NCI-H1436 treated with DMSO at 0.1 percent for 48 hours (cell line): ENCODE measurements around the gene CSNK1A1.
"Not testable (repeated sequence)": the region's sequence is repeated elsewhere in the genome, so short reads cannot be mapped to it uniquely, and the experiment has no call there.

Experiments
- DNase-seq: peaks from one replicate; lab custom pipeline; 2025; lab: John Stamatoyannopoulos, UW

CSNK1A1 gene

DNA sequence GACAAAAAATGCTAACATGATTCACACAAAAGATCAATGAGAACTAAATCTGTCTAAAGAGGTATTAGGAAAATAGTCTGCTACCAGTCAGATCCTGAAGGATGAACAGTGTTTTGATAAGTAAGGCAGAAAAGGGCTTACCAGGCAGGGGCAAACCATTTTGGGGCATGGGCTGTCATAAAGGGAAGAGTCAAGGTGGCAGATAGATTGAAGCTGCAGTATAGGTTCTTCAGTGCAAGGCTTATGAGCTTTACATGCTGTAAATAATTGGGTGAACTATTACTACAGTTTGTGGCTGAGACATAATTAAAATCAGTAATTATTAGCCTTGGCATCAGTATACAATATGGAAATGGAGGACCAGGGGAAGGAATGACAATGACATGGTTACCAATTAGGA, 21.8 kb downstream of the CSNK1A1 start:
- no peak for DNase-seq

GRCh38 chr5:149528281-149529060, 22.8 kb downstream of the CSNK1A1 start:
- no peak for DNase-seq

DNA sequence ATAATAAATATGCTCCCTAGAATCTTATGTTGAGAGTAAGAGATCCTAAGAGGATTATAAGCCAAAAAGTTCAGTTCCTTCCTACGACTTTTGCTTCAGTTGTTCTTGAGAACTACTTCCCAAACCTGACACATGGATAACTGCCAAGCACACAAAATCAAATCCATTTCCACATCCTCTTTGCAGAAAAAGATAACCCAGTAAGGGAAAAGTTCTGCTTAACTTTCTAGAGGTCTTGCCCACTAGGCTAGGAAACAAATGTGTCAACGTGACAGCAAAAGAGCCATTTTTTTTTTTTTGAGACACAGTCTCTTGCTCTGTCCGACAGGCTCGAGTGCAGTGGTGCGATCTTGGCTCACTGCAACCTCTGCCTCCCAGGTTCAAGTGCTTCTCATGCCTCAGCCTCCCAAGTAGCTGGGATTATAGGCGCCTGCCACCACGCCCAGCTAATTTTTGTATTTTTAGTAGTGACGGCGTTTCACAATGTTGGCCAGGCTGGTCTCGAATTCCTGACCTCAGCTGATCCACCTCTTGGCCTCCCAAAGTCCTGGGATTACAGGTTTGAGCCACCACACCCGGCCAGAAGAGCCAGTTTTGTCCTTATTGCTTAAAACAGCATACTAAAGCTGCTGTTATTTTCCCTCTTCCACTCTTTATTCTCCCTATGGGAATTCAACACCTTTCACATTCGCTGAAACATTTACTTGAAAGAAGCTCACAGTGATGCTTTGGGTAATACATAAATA, 24.2 kb downstream of the CSNK1A1 start:
- DNase-seq: no peak

GRCh38 chr5:149521739-149522685, 29.2 kb downstream of the CSNK1A1 start:
- no peak for DNase-seq

- no peak for DNase-seq
Observed at GRCh38 chr5:149519601-149520000, 31.6 kb downstream of the CSNK1A1 start.

GRCh38 chr5:149518620-149519019, 32.6 kb downstream of the CSNK1A1 start:
- DNase-seq: no peak

DNA sequence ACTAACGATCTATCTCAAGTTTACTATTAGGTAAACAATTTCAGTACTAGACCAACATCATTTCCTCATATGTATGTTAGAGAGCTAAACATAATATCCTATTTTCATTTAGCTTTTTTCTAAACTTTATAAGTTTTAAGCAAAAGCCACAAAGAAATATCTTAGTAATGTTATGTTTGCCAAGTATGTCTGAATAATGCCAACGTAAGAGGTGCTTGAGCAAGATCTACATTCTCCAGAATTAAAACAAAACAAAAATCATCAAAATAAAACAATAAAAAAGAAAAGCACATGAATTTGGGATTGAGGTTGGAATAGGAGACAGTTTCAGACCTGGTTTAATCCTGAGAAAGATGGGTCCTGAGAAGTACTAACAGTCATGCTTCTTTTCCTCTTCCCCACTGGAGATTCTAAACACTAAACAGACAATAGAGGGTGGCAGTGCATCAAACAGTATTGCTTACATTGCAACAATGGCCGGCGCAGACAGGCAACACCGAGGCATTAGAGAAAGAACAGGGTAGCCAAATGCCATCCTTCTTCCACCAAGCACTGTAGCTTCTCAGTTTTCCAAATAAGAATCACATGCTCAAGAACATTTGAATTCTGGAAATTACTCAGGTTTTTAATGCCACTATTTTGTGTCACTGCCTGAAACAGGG, 33.6 kb downstream of the CSNK1A1 start:
- no peak for DNase-seq

DNA sequence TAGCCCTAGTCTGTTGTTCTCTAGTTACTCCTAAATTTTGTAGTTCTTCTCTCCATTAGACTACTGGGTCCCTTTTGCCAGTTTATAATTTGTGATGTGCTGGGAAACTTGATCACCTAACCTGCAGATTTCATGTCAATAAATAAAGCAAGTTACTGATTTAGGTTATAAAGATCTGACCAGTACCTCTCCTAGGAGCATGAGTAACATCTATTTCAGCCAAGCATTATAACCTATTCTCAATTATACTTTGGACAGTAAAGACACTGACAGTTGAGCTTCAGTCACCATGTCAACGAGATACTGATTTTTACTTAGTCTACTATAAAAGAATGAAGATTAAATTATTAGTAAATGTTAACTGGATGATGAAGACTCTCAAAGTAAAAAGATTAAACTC, 36.7 kb downstream of the CSNK1A1 start:
- no peak for DNase-seq

- DNase-seq: not testable (repeated sequence)
Observed at GRCh38 chr5:149513372-149513947, 37.8 kb downstream of the CSNK1A1 start.

- DNase-seq: no peak
Observed at GRCh38 chr5:149510136-149510535, 41.1 kb downstream of the CSNK1A1 start.

GRCh38 chr5:149504677-149505076, 46.6 kb downstream of the CSNK1A1 start:
- DNase-seq: no peak

- DNase-seq: no peak
Observed at GRCh38 chr5:149503006-149503405, 48.2 kb downstream of the CSNK1A1 start.

DNA sequence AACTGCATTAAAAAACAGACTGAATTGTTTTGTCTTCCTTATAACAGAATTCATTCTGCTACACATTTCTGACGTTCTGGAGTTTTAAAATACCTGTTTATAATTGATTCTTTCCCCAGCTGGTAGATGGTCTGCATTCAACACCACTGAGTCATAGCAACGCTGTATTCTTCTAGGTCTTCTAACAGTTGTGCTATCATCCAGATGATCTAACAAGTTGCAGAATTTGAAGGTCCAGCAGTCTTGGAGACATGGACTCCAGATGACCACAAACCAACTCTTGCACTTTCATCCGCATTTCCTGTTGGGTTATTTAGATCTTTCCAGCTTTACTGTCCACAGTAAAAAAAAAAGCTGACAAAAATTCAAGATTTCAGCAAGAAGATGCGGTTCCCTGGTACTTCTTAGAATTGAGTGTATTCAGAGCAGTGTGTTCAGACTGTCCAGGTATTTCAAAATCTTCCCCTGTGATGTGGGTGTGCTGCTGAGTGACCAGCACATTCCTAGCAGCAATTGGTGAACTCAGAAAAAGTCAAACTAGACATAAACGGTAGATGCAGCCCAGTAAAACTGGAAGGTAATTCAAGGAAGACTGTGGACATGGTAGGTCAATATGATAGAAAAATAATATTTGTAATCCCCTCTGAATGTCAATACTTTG, 50.2 kb downstream of the CSNK1A1 start:
- DNase-seq: no peak

DNA sequence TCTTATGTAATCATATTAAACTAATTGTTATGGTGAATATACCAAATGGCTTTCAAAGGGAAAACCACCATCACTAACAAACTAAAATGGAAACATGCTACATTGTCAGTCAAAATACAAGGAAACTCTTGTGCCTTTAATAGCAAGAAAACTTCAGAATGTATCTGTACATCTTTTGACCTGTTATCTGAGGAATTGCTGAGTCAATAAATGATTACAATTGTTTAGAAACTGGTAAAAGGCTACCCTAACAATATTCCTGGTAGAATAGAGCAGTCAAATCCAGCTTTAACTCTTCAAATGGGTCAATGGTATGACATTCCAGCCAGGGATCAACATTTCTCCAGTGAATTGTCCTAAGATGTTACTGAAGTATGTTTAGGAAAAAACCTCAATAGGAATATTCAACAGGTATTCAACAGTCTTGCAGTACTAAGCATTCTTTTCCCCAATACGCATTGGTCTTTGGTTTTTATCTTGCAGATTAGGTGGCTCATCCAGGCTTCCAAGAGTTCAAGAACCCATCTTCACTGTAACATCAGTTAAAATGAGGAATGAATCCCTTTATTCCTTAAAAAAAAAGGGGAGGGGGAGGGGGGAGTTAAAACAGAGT, 52.4 kb downstream of the CSNK1A1 start:
- DNase-seq: no peak

- no peak for DNase-seq
Observed at GRCh38 chr5:149497357-149497756, 53.9 kb downstream of the CSNK1A1 start.

GRCh38 chr5:149496917-149497316, 54.3 kb downstream of the CSNK1A1 start:
- DNase-seq: no peak

DNA sequence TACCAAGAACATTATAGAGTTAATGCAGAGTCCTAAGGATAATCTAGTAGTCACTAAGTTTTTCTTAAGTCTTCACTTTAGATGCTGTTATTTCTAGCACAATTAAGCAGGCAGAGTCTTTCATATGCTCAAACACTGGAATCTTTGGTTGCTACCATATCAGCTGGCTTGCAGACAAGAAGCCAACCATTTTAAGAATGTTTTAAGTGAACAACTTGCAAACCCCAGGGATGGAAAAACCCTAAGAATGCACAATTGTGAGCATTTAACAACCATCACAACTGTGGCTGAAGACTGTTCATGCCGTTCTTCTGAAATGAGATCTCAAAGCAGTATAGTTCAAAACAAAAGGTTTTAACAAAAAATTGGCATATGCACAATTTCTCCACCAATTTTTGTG, 55.1 kb downstream of the CSNK1A1 start:
- DNase-seq: no peak

GRCh38 chr5:149495673-149496072, 55.6 kb downstream of the CSNK1A1 start:
- no peak for DNase-seq

DNA sequence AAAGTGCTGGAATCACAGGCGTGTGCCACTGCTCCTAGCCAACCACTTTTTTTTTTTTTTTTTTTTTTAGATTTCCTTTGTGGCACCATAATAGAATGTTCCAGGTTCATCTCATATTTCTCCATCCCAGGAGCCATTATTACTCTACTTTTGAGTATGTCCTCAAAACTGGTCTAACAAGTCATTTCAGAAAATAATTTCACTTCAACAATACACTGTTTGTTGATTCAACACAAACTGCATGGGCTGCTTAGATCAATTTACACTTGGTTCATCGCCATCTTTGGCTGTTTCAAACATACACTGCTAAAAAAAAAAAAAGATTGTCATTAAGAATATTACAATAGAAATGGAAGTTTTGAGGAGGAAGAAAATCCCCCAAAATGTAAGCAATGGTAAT, 57.9 kb downstream of the CSNK1A1 start:
- peak; percentile 19 for DNase-seq

DNA sequence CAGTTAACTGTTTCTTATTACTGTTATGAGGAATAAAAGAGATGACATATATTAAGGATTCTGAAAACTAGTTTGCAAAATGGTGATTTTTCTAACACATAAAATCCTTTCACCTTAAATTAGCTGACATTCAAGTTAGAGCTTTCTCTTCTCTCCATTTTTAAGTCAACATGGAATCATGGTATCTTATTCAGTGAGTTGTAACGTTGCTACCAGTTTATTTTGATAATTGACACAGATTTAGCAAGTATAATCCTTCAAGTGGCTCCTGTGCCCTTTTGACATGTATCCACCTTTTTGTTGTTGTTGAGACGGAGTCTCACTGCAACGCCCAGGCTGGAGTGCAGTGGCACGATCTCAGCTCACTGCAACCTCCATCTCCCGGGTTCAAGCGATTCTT, 58.5 kb downstream of the CSNK1A1 start:
- DNase-seq: no peak
